HepG2 (cell line): Measurements from ENCODE around the gene CDK5RAP1. TPM values are rescaled to one million over a fixed set of nuclear protein-coding genes. Genes with fewer than 3 reads are reported as not detected.
A peak's percentile ranks its signal among the peaks of the same experiment; 100 is the strongest.

ENCODE experiments used
- ARHGAP35 ChIP-seq: sonication (generic); formaldehyde crosslinking; IDR thresholded peaks from 2 replicates; pipeline ENCODE4 v1.9.0; 2022; ENCODE audit warnings: mild to moderate bottlenecking, inconsistent platforms, moderate library complexity, missing genetic modification reagents, borderline replicate concordance
- CBFB ChIP-seq: sonication (generic); formaldehyde crosslinking; IDR thresholded peaks from 2 replicates; pipeline ENCODE4 v1.4.0; 2020; ENCODE audit warnings: missing genetic modification reagents
- EEA1 ChIP-seq: sonication (generic); formaldehyde crosslinking; IDR thresholded peaks from 2 replicates; pipeline ENCODE4 v1.5.1; 2020; ENCODE audit warnings: mild to moderate bottlenecking, missing genetic modification reagents, borderline replicate concordance
- FLYWCH1 ChIP-seq: sonication (generic); formaldehyde crosslinking; IDR thresholded peaks from 2 replicates; pipeline ENCODE4 v1.8.1; 2023; ENCODE audit warnings: mild to moderate bottlenecking, missing genetic modification reagents
- FOSL2 ChIP-seq: sonication (generic); formaldehyde crosslinking; IDR thresholded peaks from 2 replicates; pipeline ENCODE4 v1.4.0; 2020; ENCODE audit warnings: missing genetic modification reagents
- FOXK2 ChIP-seq: fragments of 450-650 bp; IDR thresholded peaks from 2 replicates; pipeline ENCODE4 v1.6.1; 2016
- FOXO1 ChIP-seq: sonication (generic); formaldehyde crosslinking; IDR thresholded peaks from 2 replicates; pipeline ENCODE4 v1.4.0; 2020; ENCODE audit warnings: missing genetic modification reagents
- GPN1 ChIP-seq: sonication (generic); formaldehyde crosslinking; IDR thresholded peaks from 2 replicates; pipeline ENCODE4 v1.5.1; 2020; ENCODE audit warnings: missing genetic modification reagents, borderline replicate concordance
- HOXA9 ChIP-seq: sonication (generic); formaldehyde crosslinking; IDR thresholded peaks from 2 replicates; pipeline ENCODE4 v1.8.1; 2022; ENCODE audit warnings: missing genetic modification reagents, mild to moderate bottlenecking, moderate library complexity, borderline replicate concordance
- IKZF4 ChIP-seq: sonication (generic); formaldehyde crosslinking; IDR thresholded peaks from 2 replicates; pipeline ENCODE4 v1.5.1; 2020; ENCODE audit warnings: borderline replicate concordance, mild to moderate bottlenecking, low read depth, missing genetic modification reagents; ENCODE audit errors: not compliant biosample characterization
- MLLT10 ChIP-seq: sonication (generic); formaldehyde crosslinking; IDR thresholded peaks from 2 replicates; pipeline ENCODE4 v1.4.0; 2020; ENCODE audit warnings: missing genetic modification reagents
- NFE2L2 ChIP-seq: fragments of 150-350 bp; IDR thresholded peaks from 2 replicates; pipeline ENCODE4 v1.6.1; 2014; ENCODE audit warnings: low read length
- POLR2G ChIP-seq: fragments of 200-400 bp; formaldehyde crosslinking; IDR thresholded peaks from 2 replicates; pipeline ENCODE4 v1.6.1; 2018; ENCODE audit warnings: mild to moderate bottlenecking, low read depth, low read length, moderate library complexity
- SMARCC2 ChIP-seq: fragments of 450-650 bp; IDR thresholded peaks from 2 replicates; pipeline ENCODE4 v1.6.1; 2017; ENCODE audit warnings: antibody characterized with exemption, mild to moderate bottlenecking
- TAF1 ChIP-seq: sonication (generic); formaldehyde crosslinking; IDR thresholded peaks from 2 replicates; pipeline ENCODE4 v1.4.0; 2020; ENCODE audit warnings: missing genetic modification reagents
- YEATS4 ChIP-seq: sonication (generic); formaldehyde crosslinking; IDR thresholded peaks from 2 replicates; pipeline ENCODE4 v1.4.0; 2020; ENCODE audit warnings: missing genetic modification reagents, borderline replicate concordance
- ZEB1 ChIP-seq: IDR thresholded peaks from 2 replicates; pipeline ENCODE4 v1.6.1; 2012; ENCODE audit warnings: mild to moderate bottlenecking, low read depth, inconsistent platforms; ENCODE audit not compliant: insufficient replicate concordance
- ZFP36L1 ChIP-seq: sonication (generic); formaldehyde crosslinking; IDR thresholded peaks from 2 replicates; pipeline ENCODE4 v1.8.0; 2022; ENCODE audit warnings: mild to moderate bottlenecking, missing genetic modification reagents, moderate library complexity
- ZFP41 ChIP-seq: sonication (generic); formaldehyde crosslinking; IDR thresholded peaks from 2 replicates; pipeline ENCODE4 v1.4.0; 2020; ENCODE audit warnings: mild to moderate bottlenecking, missing genetic modification reagents, borderline replicate concordance
- ZNF263 ChIP-seq: sonication (generic); formaldehyde crosslinking; IDR thresholded peaks from 2 replicates; pipeline ENCODE4 v1.4.0; 2020; ENCODE audit warnings: missing genetic modification reagents
- ZNF317 ChIP-seq: sonication (generic); formaldehyde crosslinking; IDR thresholded peaks from 2 replicates; pipeline ENCODE4 v1.5.0; 2020; ENCODE audit warnings: mild to moderate bottlenecking, missing genetic modification reagents
- ZNF326 ChIP-seq: sonication (generic); formaldehyde crosslinking; IDR thresholded peaks from 2 replicates; pipeline ENCODE4 v1.4.0; 2020; ENCODE audit warnings: missing genetic modification reagents, borderline replicate concordance
- ZNF333 ChIP-seq: sonication (generic); formaldehyde crosslinking; IDR thresholded peaks from 2 replicates; pipeline ENCODE4 v1.4.0; 2020; ENCODE audit warnings: mild to moderate bottlenecking, missing genetic modification reagents, borderline replicate concordance
- ZNF567 ChIP-seq: sonication (generic); formaldehyde crosslinking; IDR thresholded peaks from 2 replicates; pipeline ENCODE4 v1.8.1; 2023; ENCODE audit warnings: mild to moderate bottlenecking, missing genetic modification reagents, borderline replicate concordance
- polyA plus RNA-seq, 8 experiments: library from polyadenylated mRNA; depleted of rRNA in 3 of 8; stranded (reverse) in 7 of 8; unstranded in 1 of 8; fragments of >200 nt; fragmentation: Illumina TruSeq in 4 of 8; extraction: Trizol in 4 of 8; gene quantifications; 2 replicates each; pipeline versions ENCODE4 v1.2.1 to v1.2.3, GENCODE V29; 2011 to 2016; ENCODE audit warnings: low read depth in 4 of 8, missing spikeins in 1 of 8, mixed read lengths in 1 of 8; ENCODE audit not compliant: insufficient read depth in 1 of 8
- total RNA-seq, 5 experiments: library from RNA; depleted of rRNA; stranded (reverse); fragments of >200 nt; fragmentation: Illumina TruSeq; extraction: Trizol; gene quantifications; 2 replicates each; pipeline ENCODE4 v1.2.3, GENCODE V29; 2016; ENCODE audit warnings: low read depth in 1 of 5
- TF ChIP-seq, protein P1 (sequence below): sonication (generic); formaldehyde crosslinking; IDR thresholded peaks from 2 replicates; pipeline ENCODE4 v1.4.0; 2020; ENCODE audit warnings: missing genetic modification reagents
- TF ChIP-seq, protein P2 (sequence below): sonication (generic); formaldehyde crosslinking; IDR thresholded peaks from 2 replicates; pipeline ENCODE4 v1.4.0; 2020; ENCODE audit warnings: missing genetic modification reagents
- TF ChIP-seq, protein P3 (sequence below): IDR thresholded peaks from 2 replicates; pipeline ENCODE4 v1.6.1; 2016; ENCODE audit warnings: missing compliant biosample characterization, missing genetic modification reagents, borderline replicate concordance
- TF ChIP-seq, protein P4 (sequence below): sonication (generic); formaldehyde crosslinking; IDR thresholded peaks from 2 replicates; pipeline ENCODE4 v1.4.0; 2020; ENCODE audit warnings: missing genetic modification reagents

The CDK5RAP1 gene
- total and polyA plus RNA-seq, 2 of the 13 experiments (the other 11 are each of a cell fraction or from before 2014, with no cell fraction given) = 53.6 to 98.2 TPM

DNA sequence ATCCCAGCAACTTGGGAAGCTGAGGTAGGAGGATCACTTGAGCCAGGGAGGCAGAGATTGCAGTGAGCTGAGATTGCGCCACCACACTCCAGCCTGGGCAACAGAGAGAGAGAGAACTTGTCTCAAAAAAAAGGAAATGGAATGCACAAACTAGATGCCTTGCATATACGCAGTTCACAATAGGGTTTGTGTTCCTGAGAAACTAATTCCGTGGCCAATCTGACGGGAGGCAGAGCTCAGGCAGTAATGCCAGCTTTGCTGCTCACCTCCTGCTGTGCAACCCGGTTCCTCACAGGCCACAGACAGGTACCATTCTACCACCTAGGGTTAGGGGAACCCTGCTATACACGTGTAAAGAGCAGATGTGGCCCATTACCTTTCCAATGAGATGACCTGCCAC, 1.4 kb downstream of the CDK5RAP1 start (continued):
- TF ChIP-seq EEA1 (CRISPR knock-in tag) (no peak), ZEB1 (no peak), GPN1 (no peak), YEATS4 (CRISPR knock-in tag) (0 out of 2 replicates have a peak, but pooled peaks have one; percentile 20), ZNF317 (CRISPR knock-in tag) (no peak), MLLT10 (CRISPR knock-in tag) (no peak), FOSL2 (CRISPR knock-in tag) (no peak), IKZF4 (CRISPR knock-in tag) (no peak), TAF1 (CRISPR knock-in tag) (no peak), HOXA9 (CRISPR knock-in tag) (0 out of 2 replicates have a peak, but pooled peaks have one; percentile 37), ZFP41 (CRISPR knock-in tag) (no peak), POLR2G (no peak), ZNF263 (peak; percentile 57; the same call in 1 of the 2 replicates), FOXO1 (peak; percentile 24; the same call in 1 of the 2 replicates), SMARCC2 (no peak), ZNF333 (CRISPR knock-in tag) (no peak), NFE2L2 (no peak), FLYWCH1 (no peak), CBFB (CRISPR knock-in tag) (no peak), FOXK2 (no peak), ZFP36L1 (CRISPR knock-in tag) (no peak), ARHGAP35 (no peak), ZNF567 (CRISPR knock-in tag) (no peak), ZNF326 (CRISPR knock-in tag) (no peak)
- TF ChIP-seq, protein P1, sequence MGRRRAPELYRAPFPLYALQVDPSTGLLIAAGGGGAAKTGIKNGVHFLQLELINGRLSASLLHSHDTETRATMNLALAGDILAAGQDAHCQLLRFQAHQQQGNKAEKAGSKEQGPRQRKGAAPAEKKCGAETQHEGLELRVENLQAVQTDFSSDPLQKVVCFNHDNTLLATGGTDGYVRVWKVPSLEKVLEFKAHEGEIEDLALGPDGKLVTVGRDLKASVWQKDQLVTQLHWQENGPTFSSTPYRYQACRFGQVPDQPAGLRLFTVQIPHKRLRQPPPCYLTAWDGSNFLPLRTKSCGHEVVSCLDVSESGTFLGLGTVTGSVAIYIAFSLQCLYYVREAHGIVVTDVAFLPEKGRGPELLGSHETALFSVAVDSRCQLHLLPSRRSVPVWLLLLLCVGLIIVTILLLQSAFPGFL = no peak
- TF ChIP-seq, protein P2, sequence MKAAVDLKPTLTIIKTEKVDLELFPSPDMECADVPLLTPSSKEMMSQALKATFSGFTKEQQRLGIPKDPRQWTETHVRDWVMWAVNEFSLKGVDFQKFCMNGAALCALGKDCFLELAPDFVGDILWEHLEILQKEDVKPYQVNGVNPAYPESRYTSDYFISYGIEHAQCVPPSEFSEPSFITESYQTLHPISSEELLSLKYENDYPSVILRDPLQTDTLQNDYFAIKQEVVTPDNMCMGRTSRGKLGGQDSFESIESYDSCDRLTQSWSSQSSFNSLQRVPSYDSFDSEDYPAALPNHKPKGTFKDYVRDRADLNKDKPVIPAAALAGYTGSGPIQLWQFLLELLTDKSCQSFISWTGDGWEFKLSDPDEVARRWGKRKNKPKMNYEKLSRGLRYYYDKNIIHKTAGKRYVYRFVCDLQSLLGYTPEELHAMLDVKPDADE (CRISPR knock-in tag) = no peak
- TF ChIP-seq, protein P3, sequence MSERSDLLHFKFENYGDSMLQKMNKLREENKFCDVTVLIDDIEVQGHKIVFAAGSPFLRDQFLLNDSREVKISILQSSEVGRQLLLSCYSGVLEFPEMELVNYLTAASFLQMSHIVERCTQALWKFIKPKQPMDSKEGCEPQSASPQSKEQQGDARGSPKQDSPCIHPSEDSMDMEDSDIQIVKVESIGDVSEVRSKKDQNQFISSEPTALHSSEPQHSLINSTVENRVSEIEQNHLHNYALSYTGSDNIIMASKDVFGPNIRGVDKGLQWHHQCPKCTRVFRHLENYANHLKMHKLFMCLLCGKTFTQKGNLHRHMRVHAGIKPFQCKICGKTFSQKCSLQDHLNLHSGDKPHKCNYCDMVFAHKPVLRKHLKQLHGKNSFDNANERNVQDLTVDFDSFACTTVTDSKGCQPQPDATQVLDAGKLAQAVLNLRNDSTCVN (CRISPR knock-in tag) = no peak
- TF ChIP-seq, protein P4, sequence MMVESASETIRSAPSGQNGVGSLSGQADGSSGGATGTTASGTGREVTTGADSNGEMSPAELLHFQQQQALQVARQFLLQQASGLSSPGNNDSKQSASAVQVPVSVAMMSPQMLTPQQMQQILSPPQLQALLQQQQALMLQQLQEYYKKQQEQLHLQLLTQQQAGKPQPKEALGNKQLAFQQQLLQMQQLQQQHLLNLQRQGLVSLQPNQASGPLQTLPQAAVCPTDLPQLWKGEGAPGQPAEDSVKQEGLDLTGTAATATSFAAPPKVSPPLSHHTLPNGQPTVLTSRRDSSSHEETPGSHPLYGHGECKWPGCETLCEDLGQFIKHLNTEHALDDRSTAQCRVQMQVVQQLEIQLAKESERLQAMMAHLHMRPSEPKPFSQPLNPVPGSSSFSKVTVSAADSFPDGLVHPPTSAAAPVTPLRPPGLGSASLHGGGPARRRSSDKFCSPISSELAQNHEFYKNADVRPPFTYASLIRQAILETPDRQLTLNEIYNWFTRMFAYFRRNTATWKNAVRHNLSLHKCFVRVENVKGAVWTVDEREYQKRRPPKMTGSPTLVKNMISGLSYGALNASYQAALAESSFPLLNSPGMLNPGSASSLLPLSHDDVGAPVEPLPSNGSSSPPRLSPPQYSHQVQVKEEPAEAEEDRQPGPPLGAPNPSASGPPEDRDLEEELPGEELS (CRISPR knock-in tag) = 0 out of 2 replicates have a peak, but pooled peaks have one; percentile 20
